HG02970 (cell line): Measurements from ENCODE around the gene CDK4.

Source experiments
- ATAC-seq: cut with Tn5 transposase; IDR thresholded peaks from one replicate; pipeline ENCODE4 v1.9.1; 2021; ENCODE audit warnings: mild to moderate bottlenecking, moderate library complexity, moderate number of reproducible peaks; ENCODE audit not compliant: unreplicated experiment, low FRiP score

The CDK4 gene

DNA sequence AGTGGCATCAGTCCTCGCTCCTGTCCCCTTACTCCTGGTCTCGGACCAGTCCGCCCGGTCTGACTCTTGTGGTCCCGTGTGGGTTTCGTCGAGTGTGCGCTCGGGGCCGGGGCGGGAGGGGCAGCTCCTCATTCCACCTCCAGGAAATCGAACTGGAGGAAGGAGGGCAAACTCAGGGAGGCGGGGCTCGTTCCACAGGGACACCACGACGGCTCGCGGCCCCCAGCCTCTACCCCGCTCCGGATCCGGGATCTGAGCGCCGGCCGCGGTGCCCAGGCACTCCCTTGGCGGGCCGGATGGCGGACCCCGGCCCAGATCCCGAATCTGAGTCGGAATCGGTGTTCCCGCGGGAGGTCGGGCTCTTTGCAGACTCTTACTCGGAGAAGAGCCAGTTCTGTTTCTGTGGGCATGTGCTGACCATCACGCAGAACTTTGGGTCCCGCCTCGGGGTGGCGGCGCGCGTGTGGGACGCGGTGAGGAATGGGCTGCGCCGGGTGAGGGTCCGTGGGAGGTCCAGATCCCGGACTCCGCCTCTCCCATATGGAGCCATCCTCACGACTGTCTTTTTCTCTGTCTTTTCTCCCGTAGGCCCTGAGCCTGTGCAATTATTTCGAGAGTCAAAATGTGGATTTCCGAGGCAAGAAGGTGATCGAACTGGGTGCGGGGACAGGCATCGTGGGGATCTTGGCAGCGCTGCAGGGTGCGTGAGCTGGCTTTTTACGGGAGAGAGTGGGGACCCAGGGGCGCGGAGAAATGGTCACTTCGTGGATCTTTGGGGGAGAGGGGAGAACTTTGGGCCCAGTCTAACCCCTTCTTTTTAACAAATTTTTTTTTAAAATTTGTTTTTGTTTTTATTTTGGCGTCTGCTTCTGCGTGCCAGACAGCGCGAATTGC is 20.6 kb upstream of the CDK4 start, which contains the start of gene EEF1AKMT3:
Gene EEF1AKMT3 (plus strand): TSS at position 186 of the 894 bp plus-strand sequence. CDS start 111 bp downstream, at position 297.
- peak; percentile 5 for ATAC-seq

DNA sequence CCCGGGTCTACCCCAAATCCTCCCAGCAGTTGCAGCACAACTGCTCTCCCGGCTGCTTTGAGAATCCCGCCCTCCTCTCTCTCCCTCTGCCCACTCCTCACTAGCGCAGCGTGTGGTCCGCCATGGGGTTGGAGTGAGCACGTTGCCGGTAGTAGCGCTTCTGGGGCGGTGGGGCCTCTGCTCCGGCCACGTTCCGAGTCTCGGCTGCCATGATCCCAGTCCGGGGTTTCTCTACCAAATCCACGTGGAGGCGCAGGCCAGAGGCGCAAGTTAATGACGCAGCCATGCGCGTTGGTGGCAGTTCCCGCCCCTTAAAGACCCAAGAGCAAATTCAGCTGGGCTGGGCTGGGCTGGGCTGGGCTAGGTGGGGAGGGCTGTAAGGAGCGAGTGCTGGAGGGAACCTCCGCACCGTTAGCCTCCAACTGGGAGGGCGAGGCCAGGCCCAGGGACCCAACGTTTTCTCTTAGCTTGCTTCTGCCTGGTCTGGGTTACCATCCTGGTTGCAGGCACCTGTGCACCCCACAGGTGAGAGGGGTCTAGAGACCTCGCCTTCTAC is 19.8 kb upstream of the CDK4 start, which contains the start of gene METTL1:
Gene METTL1 (minus strand): TSS at position 233 of the 556 bp plus-strand sequence. CDS start 22 bp downstream, at position 211.
- peak; percentile 84 for ATAC-seq

DNA sequence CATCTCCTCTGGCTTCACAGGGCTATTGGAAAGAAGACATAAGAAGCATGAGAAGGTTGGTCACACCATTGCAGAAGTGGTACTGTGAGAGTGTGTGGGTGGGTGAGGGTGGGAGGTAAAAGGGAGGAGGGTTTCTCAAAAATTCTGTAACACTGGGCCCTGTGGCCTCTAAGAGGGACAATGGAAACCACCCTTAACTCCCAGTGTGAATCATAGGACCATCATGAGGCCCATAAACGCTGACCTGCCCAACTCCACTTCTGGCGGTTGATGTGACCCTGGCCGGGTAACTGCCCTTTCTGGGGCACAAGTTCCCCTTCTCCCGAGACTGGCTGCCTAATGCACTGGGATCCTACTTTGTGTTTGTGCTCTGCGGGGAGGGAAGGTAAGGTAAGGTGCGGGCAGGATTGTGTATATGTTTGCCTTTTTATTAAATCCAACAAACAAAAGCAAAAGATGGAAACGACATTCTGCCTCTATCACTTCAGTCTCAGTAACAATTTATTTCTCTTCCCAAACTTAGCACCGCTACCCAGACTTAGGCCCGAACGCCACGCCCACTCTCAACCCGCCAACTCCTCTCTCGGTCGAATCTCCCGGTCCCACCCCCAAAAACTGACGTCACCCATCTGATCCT is 19.2 kb upstream of the CDK4 start:
- peak; percentile 52 for ATAC-seq

DNA sequence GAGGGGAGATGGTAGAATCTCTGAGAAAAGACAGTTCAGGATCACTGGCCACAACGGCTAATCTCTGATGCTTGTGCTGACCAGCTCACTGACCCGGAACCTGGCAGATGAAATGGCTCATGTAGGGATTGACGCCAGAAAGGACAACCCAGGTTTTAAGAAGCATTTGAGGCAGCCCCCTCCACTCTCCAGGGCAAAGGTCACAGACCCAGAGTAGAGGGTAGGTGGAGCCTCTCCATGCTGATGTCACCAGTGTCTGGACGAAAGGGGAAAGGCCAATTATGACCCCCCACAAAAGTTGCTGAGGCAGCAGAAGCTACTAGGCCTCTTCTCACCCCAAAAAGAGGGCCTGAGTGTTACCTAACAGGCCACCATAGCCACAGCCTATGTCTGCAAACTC is 18.6 kb upstream of the CDK4 start:
- no peak for ATAC-seq

DNA sequence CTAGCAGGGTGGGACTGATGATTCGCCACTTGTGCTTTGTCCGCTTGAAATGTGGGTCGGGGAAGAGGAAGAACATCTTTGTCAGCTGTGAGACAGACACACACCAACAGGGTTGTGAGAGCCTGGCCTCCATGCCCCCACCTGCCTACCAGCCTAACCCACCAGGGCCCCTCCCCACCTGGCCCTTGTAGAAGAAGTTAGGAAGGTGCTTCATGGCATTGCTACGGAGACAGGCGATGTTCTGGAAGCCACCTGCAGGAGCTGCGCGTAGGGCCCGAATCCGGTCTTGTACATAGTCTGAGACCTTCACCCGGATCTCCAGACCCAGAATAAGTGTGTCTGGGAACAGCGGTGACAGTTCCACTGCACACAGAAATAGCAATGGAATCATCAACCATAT is 17.5 kb upstream of the CDK4 start:
- no peak for ATAC-seq

DNA sequence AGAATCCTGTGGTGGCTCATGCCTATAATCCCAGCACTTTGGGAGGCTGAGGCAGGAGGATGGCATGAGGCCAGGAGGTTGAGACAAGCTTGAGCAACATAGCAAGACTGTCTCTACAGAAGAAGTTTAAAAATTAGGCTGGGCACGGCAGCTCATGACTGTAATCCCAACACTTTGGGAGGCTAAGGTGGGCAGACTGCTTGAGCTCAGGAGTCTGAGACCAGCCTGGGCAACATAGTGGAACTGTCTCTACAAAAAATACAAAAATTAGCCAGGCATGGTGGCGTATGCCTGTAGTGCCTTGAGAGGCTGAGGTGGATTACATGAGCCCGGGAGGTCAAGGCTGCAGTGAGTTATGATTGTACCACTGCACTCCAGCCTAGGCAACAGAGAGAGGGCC is 15.8 kb upstream of the CDK4 start:
- no peak for ATAC-seq

DNA sequence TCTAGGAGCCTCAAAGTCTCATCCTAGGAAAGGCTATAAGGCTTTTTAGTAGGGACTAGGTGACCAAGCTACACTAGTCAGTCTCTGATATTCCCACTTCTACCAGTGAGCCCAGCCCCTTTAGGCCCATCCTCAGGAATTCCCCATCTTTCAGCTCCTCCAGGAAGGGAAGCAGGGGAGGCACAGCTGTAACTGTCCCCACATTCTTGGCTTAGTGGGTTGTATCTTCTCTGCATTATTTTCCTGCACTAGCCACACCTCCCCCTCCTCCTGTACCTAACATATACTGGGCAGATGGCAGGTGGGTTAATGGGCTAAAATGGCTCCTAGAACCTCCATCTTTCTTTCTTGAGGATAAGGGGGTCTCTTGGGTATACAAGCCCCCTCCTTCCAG is 15.2 kb upstream of the CDK4 start:
- no peak for ATAC-seq

DNA sequence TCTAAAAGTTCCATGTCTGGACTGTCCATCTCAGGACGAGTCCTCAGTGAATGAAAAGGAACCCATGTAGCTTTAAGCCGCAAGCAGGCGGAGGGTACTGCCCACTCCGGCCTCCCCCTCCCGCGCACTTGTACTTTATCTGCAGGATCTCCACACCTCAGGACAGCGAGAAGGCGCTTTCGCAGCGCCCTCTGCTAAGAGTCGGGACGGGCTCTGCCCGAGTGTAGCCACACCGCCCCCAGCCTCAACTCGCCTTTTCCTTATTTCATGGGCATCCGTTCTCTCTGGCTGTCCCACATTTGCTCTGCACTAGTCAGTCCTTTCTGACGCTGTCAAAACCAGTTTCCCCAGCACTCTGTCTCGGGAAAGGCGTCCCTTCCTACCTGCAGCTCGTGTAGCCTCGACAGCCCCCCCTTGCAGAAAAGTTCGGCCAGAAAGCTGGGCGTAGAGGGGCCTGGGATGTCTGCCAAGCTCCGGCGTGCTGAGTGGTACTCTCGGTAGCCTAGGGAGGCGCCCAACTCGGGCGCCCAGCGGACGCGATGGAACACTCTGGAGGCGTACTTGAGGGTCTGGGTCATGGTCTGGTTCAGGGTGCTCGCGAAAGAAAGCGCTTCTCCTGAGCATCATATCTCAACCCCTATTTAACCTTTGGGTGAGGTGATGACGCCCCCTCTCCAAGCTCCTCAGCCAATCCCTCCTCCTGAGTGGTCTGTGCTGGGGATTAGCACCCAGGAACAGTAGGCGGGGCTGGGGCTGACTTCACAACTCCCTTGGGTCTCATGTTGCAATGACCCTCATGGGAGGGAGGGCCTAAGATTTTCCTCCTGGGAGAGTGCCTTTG is 14.6 kb upstream of the CDK4 start, which contains the start of gene CYP27B1:
Gene CYP27B1 (minus strand): TSS at position 615 of the 841 bp plus-strand sequence. CDS start 37 bp downstream, at position 578.
- no peak for ATAC-seq

DNA sequence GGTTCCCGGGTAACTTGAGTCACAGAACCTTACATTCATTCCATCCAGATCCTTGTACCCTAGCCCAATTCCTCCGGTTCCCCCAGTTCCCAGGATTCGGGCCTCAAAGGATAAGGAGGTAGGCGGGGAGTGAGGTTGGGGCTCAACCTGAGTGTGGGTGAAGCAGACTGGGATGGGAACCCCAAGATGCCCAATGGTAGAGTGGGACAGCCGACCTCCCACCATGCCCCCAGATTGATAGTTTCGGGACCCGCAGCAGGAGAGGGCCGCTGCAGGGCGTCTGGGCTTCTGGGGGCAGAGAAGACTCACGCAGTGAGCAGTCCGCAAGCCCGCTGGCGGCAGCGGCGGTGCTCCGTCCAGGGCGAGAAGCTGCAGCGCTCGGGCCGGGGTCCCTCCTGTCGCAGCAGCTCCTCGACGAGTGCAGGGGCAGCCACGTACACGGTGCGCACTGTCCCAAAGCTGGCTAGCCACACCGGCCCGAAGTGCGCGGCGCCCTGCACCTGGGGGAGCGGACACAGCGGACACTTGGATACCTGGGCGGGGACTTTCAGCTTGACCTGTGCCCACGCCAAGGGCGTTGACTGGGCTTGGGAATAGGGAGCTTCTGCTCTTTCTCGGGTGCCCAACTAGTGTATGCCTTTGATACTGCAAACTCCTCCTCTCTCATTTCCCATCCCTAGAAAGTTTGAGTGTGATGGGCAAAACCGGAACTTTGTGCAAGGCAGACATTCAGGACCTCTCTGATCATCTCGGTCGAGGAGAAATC is 13.8 kb upstream of the CDK4 start:
- no peak for ATAC-seq

DNA sequence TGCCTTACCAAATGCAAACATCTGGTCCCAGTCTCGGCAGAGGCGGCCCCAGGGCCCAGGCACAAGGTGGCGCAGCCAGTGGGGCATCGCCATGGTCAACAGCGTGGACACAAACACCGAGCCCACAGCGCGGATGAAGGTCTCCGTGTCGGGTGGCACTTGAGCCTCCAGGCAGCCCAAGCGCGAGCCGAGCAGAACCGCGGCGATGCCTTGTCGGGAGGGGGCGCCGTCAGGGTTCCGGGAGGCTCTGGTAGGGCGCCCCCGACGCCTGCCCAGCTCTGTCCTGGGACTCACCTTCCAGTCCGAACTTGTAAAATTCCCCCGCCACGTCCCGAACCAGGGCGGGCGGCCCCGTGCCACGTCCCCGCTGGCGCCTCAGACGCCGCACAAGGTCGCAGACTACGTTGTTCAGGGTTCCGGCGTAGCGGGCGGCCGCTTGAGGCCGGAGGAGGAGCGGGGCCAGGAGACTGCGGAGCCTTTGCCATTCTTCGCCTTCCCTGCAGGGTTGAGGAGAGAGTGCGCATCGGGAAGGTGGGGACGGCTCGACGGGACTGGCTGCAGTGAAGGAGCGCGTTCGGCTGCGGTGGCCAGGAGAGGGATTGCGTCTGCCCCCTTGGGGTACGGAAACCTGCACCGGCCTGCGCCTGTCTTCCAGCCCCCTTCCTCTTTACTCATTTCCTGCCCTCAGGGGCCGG is 13.0 kb upstream of the CDK4 start:
- ATAC-seq: no peak

DNA sequence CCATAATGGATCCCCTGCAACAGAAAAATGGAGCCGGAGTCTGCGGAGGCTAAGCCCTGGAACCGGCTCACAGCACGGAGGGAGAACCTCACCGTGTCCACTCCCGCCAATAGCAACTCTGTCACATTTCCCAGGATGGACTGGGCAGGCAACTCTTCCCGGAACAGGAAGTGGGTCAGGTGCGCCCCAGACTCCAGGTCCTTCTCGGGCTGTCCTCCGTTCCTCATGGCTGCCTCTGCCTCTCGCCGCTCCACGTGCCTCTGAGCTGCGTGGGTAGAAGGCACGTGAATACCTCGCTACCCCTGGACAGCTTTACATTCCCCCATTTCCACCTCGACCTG is 12.5 kb upstream of the CDK4 start:
- ATAC-seq: no peak

DNA sequence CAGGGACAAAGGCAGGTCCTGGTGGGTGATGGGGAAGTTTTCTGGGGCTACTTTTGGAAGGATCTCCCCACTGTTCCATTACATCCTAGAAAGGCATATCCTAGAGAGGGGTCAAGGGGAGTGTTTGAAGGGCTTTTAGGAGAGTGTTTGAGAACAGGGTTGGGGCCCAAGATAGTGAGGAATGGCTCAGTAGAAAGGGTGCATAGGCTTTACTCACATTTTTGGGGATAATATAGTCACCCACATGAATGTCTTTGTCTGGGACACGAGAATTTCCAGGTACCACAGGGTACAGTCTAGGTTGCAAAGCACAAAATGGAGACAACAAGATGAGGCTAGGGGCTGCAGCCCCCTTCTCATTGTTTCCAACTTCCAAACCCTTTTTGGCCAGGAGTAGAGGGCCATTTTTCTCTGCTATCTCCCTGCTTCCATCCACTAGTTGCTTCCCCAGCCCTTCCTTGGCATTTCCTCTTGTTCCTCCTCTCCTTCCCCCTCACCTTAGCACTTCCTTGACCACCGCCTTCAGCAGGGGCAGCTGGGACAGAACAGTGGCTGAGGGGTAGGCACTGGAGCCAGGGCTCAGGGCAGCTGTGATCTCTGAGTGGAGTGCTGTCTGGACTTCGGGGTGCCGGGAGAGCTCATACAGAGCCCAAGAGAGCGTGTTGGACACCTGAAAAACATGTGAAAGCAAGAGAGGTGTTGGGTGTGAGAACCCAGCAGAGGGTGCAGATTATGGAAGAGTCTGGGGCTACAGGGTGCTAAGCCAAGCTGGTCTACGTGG is 12.0 kb upstream of the CDK4 start:
- ATAC-seq: no peak

DNA sequence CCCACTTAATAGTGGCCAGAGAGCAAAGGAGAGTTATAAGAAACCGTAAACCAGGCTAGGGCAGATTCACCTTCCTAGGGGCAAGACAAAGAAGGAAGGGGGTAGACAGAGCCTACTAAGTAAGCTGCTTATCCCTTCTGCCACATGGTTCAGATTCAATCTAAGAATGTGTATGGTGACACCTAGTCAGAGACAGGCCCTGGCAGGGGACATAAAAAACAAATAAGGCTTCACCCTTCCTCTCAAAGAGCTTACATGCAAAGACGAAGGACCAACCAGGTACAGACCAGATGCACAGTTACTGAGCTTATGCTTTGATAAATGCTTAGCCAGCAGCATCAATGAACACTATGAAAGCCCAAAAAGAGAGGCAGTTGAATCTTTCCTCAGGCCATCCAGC is 10.4 kb upstream of the CDK4 start:
- ATAC-seq: no peak

DNA sequence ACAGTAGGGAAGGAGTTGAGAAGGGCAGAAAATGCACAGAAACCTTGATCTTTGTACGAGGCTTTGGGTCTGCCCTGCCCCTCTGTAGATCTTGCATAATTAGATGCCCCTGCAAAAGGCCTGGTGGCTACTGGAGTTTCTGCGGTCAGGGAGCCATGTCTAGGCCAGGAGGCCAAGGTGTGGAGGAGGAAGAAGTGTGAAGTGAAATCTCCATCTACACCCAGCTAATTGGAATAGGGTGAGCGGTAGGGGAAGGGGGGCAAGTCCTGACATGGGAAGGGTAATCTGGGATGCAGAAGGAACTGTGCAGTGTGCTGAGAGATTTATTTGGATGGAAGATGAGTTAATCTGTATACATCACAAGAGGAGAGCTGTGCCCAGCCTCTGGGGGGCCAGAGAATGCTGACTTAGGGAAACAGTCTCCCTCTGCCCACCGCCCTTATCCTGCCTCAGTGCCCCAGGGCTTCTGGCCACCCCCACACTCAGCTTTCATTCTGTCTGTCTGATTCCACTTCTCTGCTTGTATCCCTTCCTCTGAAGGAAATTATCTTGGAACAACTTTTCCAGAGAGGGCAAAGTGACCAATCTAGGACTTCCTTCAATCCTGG is 9.4 kb upstream of the CDK4 start:
- ATAC-seq: no peak

DNA sequence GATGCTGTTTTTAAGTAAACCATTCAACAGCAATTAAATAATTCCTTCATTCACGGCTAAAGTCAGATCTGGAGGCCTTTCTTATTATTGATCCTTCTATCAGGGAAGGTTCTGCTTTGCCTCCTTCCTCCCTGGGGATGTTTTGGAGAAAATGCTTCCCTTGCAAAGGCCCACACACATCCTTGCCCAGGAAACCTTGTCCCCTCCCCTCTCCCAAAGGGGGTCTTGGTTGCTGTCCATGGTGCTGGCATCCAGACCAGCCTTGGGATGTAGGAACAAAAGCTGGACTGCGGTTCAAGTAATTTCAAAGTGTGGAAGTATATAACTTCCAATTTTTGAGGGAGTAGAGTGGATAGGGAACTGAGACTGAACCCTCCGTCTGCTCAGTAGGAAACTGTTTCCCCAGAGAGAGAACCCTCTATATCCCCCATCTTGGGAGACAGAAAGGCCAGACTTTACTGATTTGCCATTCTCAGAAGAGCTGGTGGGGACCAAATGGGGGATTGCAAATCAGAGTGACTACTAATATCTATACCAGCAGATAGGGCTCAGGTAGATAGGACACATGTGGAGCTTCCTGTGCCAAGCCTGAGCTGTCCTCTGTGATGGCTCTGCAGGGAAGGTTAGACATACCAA is 8.4 kb upstream of the CDK4 start:
- no peak for ATAC-seq

DNA sequence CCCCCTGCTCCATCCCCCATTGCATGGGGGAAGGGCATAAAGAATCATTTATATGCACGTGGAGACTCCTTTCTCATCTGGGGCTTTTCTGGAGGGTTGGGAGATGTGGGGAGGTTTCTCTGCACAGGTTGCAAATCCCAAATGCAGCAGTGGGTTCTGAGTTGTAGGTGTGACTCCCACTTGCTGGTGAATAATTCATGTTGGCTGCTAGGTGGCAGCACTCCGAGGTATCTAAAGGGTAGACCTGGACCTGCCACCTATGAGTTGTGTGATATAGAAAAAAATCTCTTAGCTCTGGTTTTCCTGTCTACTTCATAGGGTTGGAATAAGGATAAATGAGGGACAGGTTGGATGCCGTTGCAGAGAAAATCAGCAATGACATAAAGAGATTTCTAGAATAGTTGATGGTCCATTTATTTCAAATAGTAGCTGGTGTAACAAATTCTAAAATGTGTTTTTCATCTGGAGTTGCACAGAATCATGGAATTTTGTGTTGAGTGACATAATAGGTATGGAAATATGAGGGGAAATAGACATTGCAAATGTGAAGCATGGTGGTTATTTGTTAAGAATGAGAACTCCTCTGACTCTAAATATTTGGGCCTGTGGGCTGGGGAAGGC is 7.4 kb upstream of the CDK4 start:
- ATAC-seq: no peak
